Hypothalamus (tissue), 51 donors: ENCODE results near the gene MALRD1.

Experiments
- DNase-seq, 51 donors: peaks; one replicate each; lab custom pipeline; 2025; lab: John Stamatoyannopoulos, UW

Gene MALRD1

GRCh38 chr10:19107406-19107805 is 58.8 kb downstream of the MALRD1 start:
- no peak for DNase-seq

- DNase-seq: no peak
These were observed 63.1 kb downstream of the MALRD1 start for GRCh38 chr10:19111501-19112267.

GRCh38 chr10:19117438-19117837 is 68.8 kb downstream of the MALRD1 start:
- no peak for DNase-seq

GRCh38 chr10:19119191-19119590 is 70.6 kb downstream of the MALRD1 start:
- DNase-seq: no peak

- DNase-seq: no peak
These were observed 71.8 kb downstream of the MALRD1 start for GRCh38 chr10:19120381-19120908.

- DNase-seq: no peak
These were observed 85.4 kb downstream of the MALRD1 start for GRCh38 chr10:19133992-19134391.

GRCh38 chr10:19142967-19143366 is 94.4 kb downstream of the MALRD1 start:
- DNase-seq: no peak

- no peak for DNase-seq
These were observed 95.6 kb downstream of the MALRD1 start for GRCh38 chr10:19144206-19144605.

GRCh38 chr10:19154375-19154774 is 105.8 kb downstream of the MALRD1 start:
- DNase-seq: no peak

GRCh38 chr10:19158358-19158757 is 109.8 kb downstream of the MALRD1 start:
- DNase-seq: no peak

- DNase-seq: no peak
These were observed 110.3 kb downstream of the MALRD1 start for GRCh38 chr10:19158870-19159269.

GRCh38 chr10:19164461-19164860 is 115.9 kb downstream of the MALRD1 start:
- no peak for DNase-seq

GRCh38 chr10:19168584-19168983 is 120.0 kb downstream of the MALRD1 start:
- no peak for DNase-seq

- no peak for DNase-seq
These were observed 120.4 kb downstream of the MALRD1 start for GRCh38 chr10:19169041-19169440.

- DNase-seq: no peak
These were observed 121.1 kb downstream of the MALRD1 start for GRCh38 chr10:19169684-19170083.

GRCh38 chr10:19178675-19179074 is 130.1 kb downstream of the MALRD1 start:
- no peak for DNase-seq

GRCh38 chr10:19184891-19185290 is 136.3 kb downstream of the MALRD1 start:
- no peak for DNase-seq

- DNase-seq: no peak
These were observed 146.3 kb downstream of the MALRD1 start for GRCh38 chr10:19194866-19195265.

GRCh38 chr10:19195698-19196097 is 147.1 kb downstream of the MALRD1 start:
- DNase-seq: no peak

GRCh38 chr10:19200211-19200610 is 151.6 kb downstream of the MALRD1 start:
- no peak for DNase-seq

- DNase-seq: no peak
These were observed 155.8 kb downstream of the MALRD1 start for GRCh38 chr10:19204246-19204917.

GRCh38 chr10:19209319-19209718 is 160.7 kb downstream of the MALRD1 start:
- DNase-seq: no peak
